NCI-H146 treated with DMSO at 0.1 percent for 48 hours (cell line): ENCODE data around the gene AGBL5.
"Not testable (repeated sequence)": the region's sequence is repeated elsewhere in the genome, so short reads cannot be mapped to it uniquely, and the experiment has no call there.

Experiments
- DNase-seq: peaks from one replicate; lab custom pipeline; 2025; ENCODE audit not compliant: unreplicated experiment; lab: John Stamatoyannopoulos, UW

The AGBL5 gene

GRCh38 chr2:27115519-27115918, 64.1 kb downstream of the AGBL5 start:
- DNase-seq: no peak

DNA sequence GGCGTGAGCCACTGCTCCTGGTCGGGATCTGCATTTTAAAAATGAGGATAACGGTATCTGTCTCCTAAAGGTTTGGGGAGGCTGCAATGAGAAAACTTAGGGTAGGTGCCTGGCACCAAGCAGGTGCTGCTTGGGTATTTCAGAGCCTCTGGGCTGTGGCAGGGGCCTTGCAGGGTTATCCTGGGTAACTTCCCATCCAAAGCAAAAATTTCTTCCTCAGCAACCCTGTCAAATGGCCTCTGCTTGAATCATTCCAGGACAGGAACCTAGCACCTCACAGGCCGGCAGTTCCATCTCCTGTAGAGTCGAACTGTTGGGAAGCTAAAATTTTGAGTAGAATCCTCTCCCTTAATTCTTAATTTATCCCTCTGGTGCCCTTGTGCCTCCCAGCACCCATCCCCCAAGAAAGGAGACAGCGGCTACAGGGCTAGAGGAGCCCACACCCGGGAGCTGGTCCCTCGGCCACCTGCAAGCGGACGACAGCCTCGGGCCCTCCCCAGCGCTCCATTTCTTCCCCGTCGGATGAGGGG, 66.6 kb downstream of the AGBL5 start:
- no peak for DNase-seq

GRCh38 chr2:27118525-27119329, 67.3 kb downstream of the AGBL5 start, which contains the start of gene CGREF1:
CGREF1 (minus strand) TSS chr2:27119128; CDS start chr2:27104366, 14,762 bp downstream.
- DNase-seq: peak; percentile 26

DNA sequence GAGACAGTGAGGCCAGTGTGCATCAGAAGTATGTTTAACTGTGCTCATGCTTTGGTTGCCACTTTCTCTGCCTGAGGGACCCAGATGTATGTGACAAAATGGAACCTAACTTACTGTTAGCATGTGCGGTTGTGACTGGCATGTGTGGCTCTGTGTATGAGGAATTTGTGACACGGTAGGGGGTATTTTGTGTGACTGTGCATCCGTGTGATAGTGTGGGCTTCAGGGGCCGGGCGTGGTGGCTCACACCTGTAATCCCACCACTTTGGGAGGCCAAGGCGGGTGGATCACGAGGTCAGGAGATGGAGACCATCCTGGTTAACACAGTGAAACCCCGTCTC, 67.8 kb downstream of the AGBL5 start:
- not testable (repeated sequence) for DNase-seq
